CD4-positive, alpha-beta T cell (primary cell): ENCODE data around the gene DNAJB13. TPM values are rescaled to one million over a fixed set of nuclear protein-coding genes. Genes with fewer than 3 reads are reported as not detected.

Experiments used
- ATAC-seq: fragments of 200-7000 bp; cut with Tn5 transposase; one replicate; pipeline ENCODE4 v1.10.0; 2022; ENCODE audit warnings: mild to moderate bottlenecking; ENCODE audit not compliant: poor library complexity
- CTCF ChIA-PET: fragments of 350-600 bp; sonication (Branson Sonifier 250); formaldehyde crosslinking; loops from one replicate; lab custom pipeline; 2021; ENCODE audit warnings: antibody characterized with exemption, inconsistent platforms; lab: Charles Lee
- POLR2A ChIA-PET: fragments of 350-600 bp; sonication (Branson Sonifier 250); formaldehyde crosslinking; loops from one replicate; lab custom pipeline; 2021; ENCODE audit warnings: antibody characterized with exemption, inconsistent platforms; lab: Charles Lee
- DNase-seq, 14 experiments: peaks; one replicate each; pipeline ENCODE4 v3.0.0-alpha.2; 2013 to 2020; ENCODE audit warnings: mixed read lengths in 2 of 14
- H3K27ac ChIP-seq, 2 donors: one replicate each; pipeline versions ENCODE4 v1.5.1 to v1.7.0; 2013; ENCODE audit warnings: low read length in 2 of 2, low read depth in 1 of 2, mild to moderate bottlenecking in 1 of 2
- H3K27me3 ChIP-seq, 2 experiments: 1 replicate in 1 of 2; 2 replicates in 1 of 2; pipeline versions ENCODE4 v1.6.1 to v1.7.0; 2013; ENCODE audit warnings: low read length in 2 of 2, control low read depth in 1 of 2, mild to moderate bottlenecking in 1 of 2, moderate library complexity in 1 of 2; ENCODE audit not compliant: insufficient read depth in 2 of 2, control insufficient read depth in 1 of 2
- H3K36me3 ChIP-seq: one replicate; pipeline ENCODE4 v1.6.1; 2013; ENCODE audit warnings: low read length, control low read depth; ENCODE audit not compliant: insufficient read depth
- H3K4me1 ChIP-seq: one replicate; pipeline ENCODE4 v1.6.1; 2013; ENCODE audit warnings: low read length, control low read depth; ENCODE audit not compliant: insufficient read depth
- H3K4me3 ChIP-seq: one replicate; pipeline ENCODE4 v1.5.1; 2013; ENCODE audit warnings: mild to moderate bottlenecking, low read length, moderate library complexity
- H3K9me3 ChIP-seq, 2 experiments: 1 replicate in 1 of 2; 2 replicates in 1 of 2; pipeline versions ENCODE4 v1.6.1 to v1.7.0; 2013; ENCODE audit warnings: low read length in 2 of 2, mild to moderate bottlenecking in 2 of 2, control low read depth in 1 of 2, moderate library complexity in 1 of 2; ENCODE audit not compliant: control insufficient read depth in 1 of 2, insufficient read depth in 1 of 2
- H3K27ac Mint-ChIP-seq: one replicate; pipeline ENCODE4 v1.8.0; 2020; ENCODE audit warnings: mixed read lengths
- H3K27me3 Mint-ChIP-seq: one replicate; pipeline ENCODE4 v1.8.0; 2021; ENCODE audit warnings: mixed read lengths
- H3K36me3 Mint-ChIP-seq: one replicate; pipeline ENCODE4 v1.8.0; 2021; ENCODE audit warnings: low read depth, mixed read lengths
- H3K4me1 Mint-ChIP-seq: one replicate; pipeline ENCODE4 v1.8.0; 2021; ENCODE audit warnings: low read depth, mixed read lengths
- H3K4me3 Mint-ChIP-seq: one replicate; pipeline ENCODE4 v1.8.0; 2020; ENCODE audit warnings: mild to moderate bottlenecking, mixed read lengths
- H3K9me3 Mint-ChIP-seq: one replicate; pipeline ENCODE4 v1.8.0; 2020; ENCODE audit warnings: mixed read lengths
- CTCF ChIP-seq: fragments of 200-600 bp; IDR thresholded peaks from one replicate; pipeline ENCODE4 v1.8.0; 2022; ENCODE audit warnings: antibody characterized with exemption, mild to moderate bottlenecking
- intact Hi-C, 2 experiments: fragments of 100-400 bp; cut with DNase I in 1 of 2; cut with micrococcal nuclease in 1 of 2; formaldehyde crosslinking; loops; one replicate each; pipeline versions ENCODE4 v1.15.1 to v1.9.0; 2023 to 2025; cut with DNase I, micrococcal nuclease
- total RNA-seq, 174 experiments: library from RNA in 2 of 174; stranded (reverse) in 2 of 174; gene quantifications; one replicate each; pipeline ENCODE4 v1.2.3 and lab custom pipeline; 2021 to 2026

The DNAJB13 gene
- total RNA-seq, 2 experiments from 2014 or later: not detected

- H3K27me3 Mint-ChIP-seq: no peaks in the 10 kb centered on the region
- ATAC-seq (no peak), DNase-seq (no peak)
- no peak overlapping the region for H3K4me3 ChIP-seq
- H3K4me1 Mint-ChIP-seq: no peaks in the 10 kb centered on the region
- ChIA-PET POLR2A (no interaction called here), CTCF (no interaction called here)
- H3K4me1 ChIP-seq: no peaks in the 10 kb centered on the region
- no peak for TF ChIP-seq CTCF
- no peak overlapping the region for H3K27ac Mint-ChIP-seq
- H3K4me3 Mint-ChIP-seq: no peak overlapping the region
- H3K27ac ChIP-seq: no peak overlapping the region
- H3K27me3 ChIP-seq: no peaks in the 10 kb centered on the region
- intact Hi-C loops: no loop called here
- H3K36me3 ChIP-seq: peaks cover 6% of the 10 kb centered on the region
- H3K36me3 Mint-ChIP-seq: peaks cover 26% of the 10 kb centered on the region
- peaks cover 0 to 14% of the 10 kb centered on the region in 2 experiments for H3K9me3 ChIP-seq
- no peaks in the 10 kb centered on the region for H3K9me3 Mint-ChIP-seq
Observed at GRCh38 chr11:73939096-73939495, 11.7 kb upstream of the DNAJB13 start.

GRCh38 chr11:73940801-73941570 is 9.8 kb upstream of the DNAJB13 start:
- Mint-ChIP-seq H3K9me3 (no peaks in the 10 kb centered on the region), H3K36me3 (peaks cover 16% of the 10 kb centered on the region)
- CTCF ChIA-PET: no interaction called here

GRCh38 chr11:73942010-73942409 is 8.8 kb upstream of the DNAJB13 start:
- no peaks in the 10 kb centered on the region for H3K9me3 Mint-ChIP-seq
- Histone ChIP-seq H3K9me3 (peaks cover 0 to 11% of the 10 kb centered on the region in 2 experiments), H3K4me3 (no peak overlapping the region), H3K27me3 (no peaks in the 10 kb centered on the region), H3K4me1 (no peaks in the 10 kb centered on the region), H3K36me3 (no peaks in the 10 kb centered on the region), H3K27ac (no peak overlapping the region)
- H3K27me3 Mint-ChIP-seq: no peaks in the 10 kb centered on the region
- ATAC-seq (no peak), DNase-seq (no peak)
- intact Hi-C loops: no loop called here
- ChIA-PET POLR2A (no interaction called here), CTCF (no interaction called here)
- no peak overlapping the region for H3K4me3 Mint-ChIP-seq
- TF ChIP-seq CTCF: no peak
- peaks cover 16% of the 10 kb centered on the region for H3K36me3 Mint-ChIP-seq
- no peaks in the 10 kb centered on the region for H3K4me1 Mint-ChIP-seq
- no peak overlapping the region for H3K27ac Mint-ChIP-seq

More at GRCh38 chr11:73940801-73941570, 9.8 kb upstream of the DNAJB13 start:
- Mint-ChIP-seq H3K4me3 (no peak overlapping the region), H3K27me3 (no peaks in the 10 kb centered on the region), H3K27ac (no peak overlapping the region), H3K4me1 (no peaks in the 10 kb centered on the region)
- Histone ChIP-seq H3K4me1 (no peaks in the 10 kb centered on the region), H3K4me3 (no peak overlapping the region), H3K36me3 (no peaks in the 10 kb centered on the region), H3K27ac (no peak overlapping the region), H3K27me3 (no peaks in the 10 kb centered on the region), H3K9me3 (peaks cover 0 to 14% of the 10 kb centered on the region in 2 experiments)
- TF ChIP-seq CTCF: no peak
- POLR2A ChIA-PET: no interaction called here
- intact Hi-C loops: no loop called here
- no peak for ATAC-seq
- no peak for DNase-seq
